Right atrium auricular region (tissue), 2 donors: Measurements from ENCODE around the gene CCSAP. TPM values are rescaled to one million over a fixed set of nuclear protein-coding genes. Genes with fewer than 3 reads are reported as not detected.
"Not testable (repeated sequence)": the region's sequence is repeated elsewhere in the genome, so short reads cannot be mapped to it uniquely, and the experiment has no call there.

Experiments
- DNase-seq: peaks from one replicate; pipeline ENCODE4 v3.0.0-alpha.2; 2019; ENCODE audit warnings: low spot score
- H3K27ac ChIP-seq, 2 donors: fragments of 200-600 bp; sonication (generic); 1 replicate in 1 of 2; 2 replicates in 1 of 2; pipeline ENCODE4 v1.5.1; 2016 to 2019
- H3K27me3 ChIP-seq, 2 donors: fragments of 200-600 bp; sonication (generic); one replicate each; pipeline versions ENCODE4 v1.5.1 to v1.6.0; 2017 to 2019
- H3K36me3 ChIP-seq: fragments of 200-600 bp; sonication (generic); one replicate; pipeline ENCODE4 v1.5.1; 2016
- H3K4me1 ChIP-seq, 2 donors: fragments of 200-600 bp; sonication (generic); one replicate each; pipeline versions ENCODE4 v1.5.1 to v1.6.0; 2017 to 2019
- H3K4me3 ChIP-seq, 2 donors: fragments of 200-600 bp; sonication (generic); 1 replicate in 1 of 2; 2 replicates in 1 of 2; pipeline ENCODE4 v1.5.1; 2017 to 2019; ENCODE audit warnings: mild to moderate bottlenecking in 1 of 2, moderate library complexity in 1 of 2
- H3K9me3 ChIP-seq, 2 donors: fragments of 200-600 bp; sonication (generic); one replicate each; pipeline ENCODE4 v1.5.1; 2019
- CTCF ChIP-seq, 2 donors: fragments of 200-600 bp; sonication (generic); IDR thresholded peaks; one replicate each; pipeline ENCODE4 v1.5.1; 2019; ENCODE audit warnings: antibody characterized with exemption in 2 of 2
- total RNA-seq, 2 donors: library from RNA; depleted of rRNA; stranded (reverse); fragments of >200 nt; gene quantifications; one replicate each; pipeline ENCODE4 v1.1.0, GENCODE V29; 2016

The CCSAP gene
- total RNA-seq, 2 donors from 2014 or later: 2.6 to 2.7 TPM

- Histone ChIP-seq H3K36me3 (peaks cover 24% of the 10 kb centered on the region), H3K4me1 (peaks cover 0 to 9% of the 10 kb centered on the region in 2 donors)
Measured at GRCh38 chr1:229293528-229294204, 49.2 kb downstream of the CCSAP start.

GRCh38 chr1:229291686-229292085 lies 51.2 kb downstream of the CCSAP start:
- peaks cover 20% of the 10 kb centered on the region for H3K36me3 ChIP-seq
- H3K27ac ChIP-seq, H3K4me3 ChIP-seq, H3K4me1 ChIP-seq, DNase-seq, H3K9me3 ChIP-seq, H3K27me3 ChIP-seq: not testable (repeated sequence)

More at GRCh38 chr1:229293528-229294204, 49.2 kb downstream of the CCSAP start:
- TF ChIP-seq CTCF (IDR thresholded peaks at IDR 0.05): no peak
- Histone ChIP-seq H3K9me3 (no peaks in the 10 kb centered on the region), H3K4me3 (no peak overlapping the region), H3K27ac (no peak overlapping the region), H3K27me3 (no peaks in the 10 kb centered on the region)
- DNase-seq: no peak

- Histone ChIP-seq H3K36me3 (peaks cover 20% of the 10 kb centered on the region), H3K9me3 (no peaks in the 10 kb centered on the region), H3K27ac (no peak overlapping the region), H3K4me1 (peaks cover 0 to 3% of the 10 kb centered on the region in 2 donors), H3K4me3 (no peak overlapping the region), H3K27me3 (no peaks in the 10 kb centered on the region)
- DNase-seq: no peak
- no peak for TF ChIP-seq CTCF (IDR thresholded peaks at IDR 0.05)
Measured at GRCh38 chr1:229288516-229288915, 54.3 kb downstream of the CCSAP start.

- H3K4me3 ChIP-seq: no peak overlapping the region
- H3K9me3 ChIP-seq: peaks cover 0 to 4% of the 10 kb centered on the region in 2 donors
- H3K4me1 ChIP-seq: peaks cover 0 to 9% of the 10 kb centered on the region in 2 donors
- no peak for DNase-seq
- no peak for TF ChIP-seq CTCF (IDR thresholded peaks at IDR 0.05)
- H3K27me3 ChIP-seq: no peaks in the 10 kb centered on the region
- peaks cover 15% of the 10 kb centered on the region for H3K36me3 ChIP-seq
- H3K27ac ChIP-seq: no peak overlapping the region
Measured at GRCh38 chr1:229287267-229287666, 55.6 kb downstream of the CCSAP start.

- H3K27ac ChIP-seq: no peak overlapping the region
- H3K27me3 ChIP-seq: no peaks in the 10 kb centered on the region
- H3K9me3 ChIP-seq: peaks cover 0 to 4% of the 10 kb centered on the region in 2 donors
- H3K4me1 ChIP-seq: peaks cover 0 to 9% of the 10 kb centered on the region in 2 donors
- TF ChIP-seq CTCF (IDR thresholded peaks at IDR 0.05): no peak
- no peak overlapping the region for H3K4me3 ChIP-seq
- no peak for DNase-seq
- peaks cover 15% of the 10 kb centered on the region for H3K36me3 ChIP-seq
Measured at GRCh38 chr1:229286099-229286766, 56.6 kb downstream of the CCSAP start.

- Histone ChIP-seq H3K4me1 (peaks cover 0 to 16% of the 10 kb centered on the region in 2 donors), H3K36me3 (peaks cover 15% of the 10 kb centered on the region), H3K4me3 (no peak overlapping the region), H3K27me3 (no peaks in the 10 kb centered on the region), H3K9me3 (peaks cover 0 to 4% of the 10 kb centered on the region in 2 donors), H3K27ac (no peak overlapping the region)
- no peak for TF ChIP-seq CTCF (IDR thresholded peaks at IDR 0.05)
- DNase-seq: no peak
Measured at GRCh38 chr1:229285440-229285839, 57.4 kb downstream of the CCSAP start.
